GM12801 (cell line): Measurements from ENCODE around the gene SLFN11.

Experiments used
- TF ChIP-seq, protein P1 (sequence below): IDR thresholded peaks from one replicate; pipeline ENCODE4 v1.5.1; 2011; ENCODE audit warnings: control low read depth; ENCODE audit not compliant: insufficient read length; ENCODE audit errors: extremely low read depth

The SLFN11 gene

DNA sequence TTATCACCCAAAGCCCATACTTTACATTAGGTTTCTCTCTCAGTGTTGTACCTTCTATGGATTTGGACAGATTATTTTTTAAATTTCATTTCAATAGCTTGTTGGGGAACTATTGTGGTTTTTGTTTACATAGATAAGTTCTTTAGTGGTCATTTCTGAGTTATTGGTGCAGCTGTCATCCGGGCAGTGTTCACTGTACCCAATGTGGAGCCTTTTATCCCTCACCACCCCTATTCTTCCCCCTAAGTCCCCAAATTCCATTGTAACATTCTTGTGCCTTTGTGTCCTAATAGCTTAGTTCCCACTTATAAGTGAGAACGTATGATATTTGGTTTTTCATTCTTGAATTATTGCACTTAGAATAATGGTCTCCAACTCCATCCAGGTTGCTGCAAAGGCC lies 57.5 kb downstream of the SLFN11 start:
- TF ChIP-seq, protein P1, sequence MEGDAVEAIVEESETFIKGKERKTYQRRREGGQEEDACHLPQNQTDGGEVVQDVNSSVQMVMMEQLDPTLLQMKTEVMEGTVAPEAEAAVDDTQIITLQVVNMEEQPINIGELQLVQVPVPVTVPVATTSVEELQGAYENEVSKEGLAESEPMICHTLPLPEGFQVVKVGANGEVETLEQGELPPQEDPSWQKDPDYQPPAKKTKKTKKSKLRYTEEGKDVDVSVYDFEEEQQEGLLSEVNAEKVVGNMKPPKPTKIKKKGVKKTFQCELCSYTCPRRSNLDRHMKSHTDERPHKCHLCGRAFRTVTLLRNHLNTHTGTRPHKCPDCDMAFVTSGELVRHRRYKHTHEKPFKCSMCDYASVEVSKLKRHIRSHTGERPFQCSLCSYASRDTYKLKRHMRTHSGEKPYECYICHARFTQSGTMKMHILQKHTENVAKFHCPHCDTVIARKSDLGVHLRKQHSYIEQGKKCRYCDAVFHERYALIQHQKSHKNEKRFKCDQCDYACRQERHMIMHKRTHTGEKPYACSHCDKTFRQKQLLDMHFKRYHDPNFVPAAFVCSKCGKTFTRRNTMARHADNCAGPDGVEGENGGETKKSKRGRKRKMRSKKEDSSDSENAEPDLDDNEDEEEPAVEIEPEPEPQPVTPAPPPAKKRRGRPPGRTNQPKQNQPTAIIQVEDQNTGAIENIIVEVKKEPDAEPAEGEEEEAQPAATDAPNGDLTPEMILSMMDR = no peak

DNA sequence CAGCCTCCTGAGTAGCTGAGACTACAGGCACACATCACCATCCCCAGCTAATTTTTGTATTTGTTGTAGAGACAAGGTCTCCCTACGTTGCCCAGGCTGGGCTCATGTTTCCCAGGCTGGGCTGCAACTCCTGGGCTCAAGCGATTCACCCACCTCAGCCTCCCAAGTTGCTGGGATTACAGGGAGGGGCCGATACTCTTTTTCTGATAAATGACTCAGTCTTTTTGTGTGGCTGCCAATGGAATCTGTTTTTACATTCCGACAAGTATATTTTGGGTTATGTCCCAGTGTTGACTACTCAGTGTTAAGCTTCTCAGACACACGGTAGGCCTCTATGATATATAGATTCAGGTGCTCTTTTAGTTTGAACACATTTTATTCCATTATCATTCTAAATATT lies 58.1 kb downstream of the SLFN11 start:
- TF ChIP-seq, protein P1 = no peak

DNA sequence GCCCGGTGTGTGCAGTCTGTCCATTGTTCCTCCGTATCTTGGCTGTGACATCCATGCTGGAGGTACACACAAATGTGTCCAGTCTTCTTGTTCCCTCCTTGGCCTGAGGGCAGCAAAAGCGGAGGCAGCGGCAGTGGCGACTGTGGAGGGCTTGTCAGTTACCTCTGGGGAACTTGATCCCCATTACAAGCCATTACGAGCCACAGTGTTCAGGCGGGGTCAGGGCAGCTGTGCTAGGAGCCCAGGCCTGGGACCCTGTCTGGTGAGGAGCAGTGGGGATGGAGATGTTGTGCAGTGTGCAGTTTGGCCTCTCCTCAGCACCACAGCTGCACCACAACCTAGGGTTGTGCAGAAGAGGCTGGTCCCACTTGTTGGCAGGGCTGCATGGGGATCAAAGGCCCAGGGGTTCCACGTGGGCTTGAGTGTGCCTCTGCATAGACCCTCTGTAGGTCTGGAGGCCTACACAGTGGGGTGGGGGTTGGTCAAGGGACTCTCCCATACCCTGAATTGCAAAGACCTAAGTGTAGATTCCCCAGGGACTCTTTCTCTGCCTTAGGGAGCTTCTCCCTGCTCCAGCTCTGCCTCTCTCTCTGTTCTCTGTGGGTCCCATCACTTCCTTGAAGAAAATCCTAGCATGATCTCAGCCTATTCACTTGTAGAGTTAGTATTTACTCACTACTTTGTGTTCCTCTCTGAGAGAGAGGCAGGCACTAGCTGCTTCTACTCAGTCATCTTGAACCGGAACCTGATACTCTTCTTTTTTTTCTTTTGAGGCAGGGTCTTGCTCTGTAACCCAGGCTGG lies 58.8 kb downstream of the SLFN11 start:
- TF ChIP-seq, protein P1 = no peak

DNA sequence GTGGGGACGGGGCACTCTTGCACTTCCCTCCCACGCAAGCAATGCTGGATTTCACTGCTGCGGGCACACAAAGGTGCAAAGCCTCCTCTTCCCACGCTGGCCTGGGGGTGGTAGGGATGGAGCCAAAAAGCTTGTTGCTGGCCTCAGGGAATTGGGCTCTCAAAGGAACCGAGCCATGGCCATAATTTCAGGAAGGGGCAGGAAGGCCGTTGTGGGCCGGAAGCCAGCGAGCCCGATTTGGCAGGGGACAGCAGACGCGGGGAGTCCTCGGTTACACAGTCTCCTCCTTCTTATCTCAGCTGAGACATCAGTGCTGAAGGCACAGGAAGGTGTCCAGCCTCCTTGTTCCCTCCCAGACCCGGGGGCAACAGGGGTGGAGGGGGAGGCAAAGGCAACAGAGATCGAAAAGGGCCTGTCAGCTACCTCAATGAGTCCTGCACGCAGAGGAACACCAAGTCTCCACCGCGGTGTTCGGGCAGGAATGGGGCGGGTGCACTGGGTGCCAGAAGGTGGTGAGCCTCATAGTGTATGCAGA lies 59.5 kb downstream of the SLFN11 start:
- TF ChIP-seq, protein P1 = no peak

DNA sequence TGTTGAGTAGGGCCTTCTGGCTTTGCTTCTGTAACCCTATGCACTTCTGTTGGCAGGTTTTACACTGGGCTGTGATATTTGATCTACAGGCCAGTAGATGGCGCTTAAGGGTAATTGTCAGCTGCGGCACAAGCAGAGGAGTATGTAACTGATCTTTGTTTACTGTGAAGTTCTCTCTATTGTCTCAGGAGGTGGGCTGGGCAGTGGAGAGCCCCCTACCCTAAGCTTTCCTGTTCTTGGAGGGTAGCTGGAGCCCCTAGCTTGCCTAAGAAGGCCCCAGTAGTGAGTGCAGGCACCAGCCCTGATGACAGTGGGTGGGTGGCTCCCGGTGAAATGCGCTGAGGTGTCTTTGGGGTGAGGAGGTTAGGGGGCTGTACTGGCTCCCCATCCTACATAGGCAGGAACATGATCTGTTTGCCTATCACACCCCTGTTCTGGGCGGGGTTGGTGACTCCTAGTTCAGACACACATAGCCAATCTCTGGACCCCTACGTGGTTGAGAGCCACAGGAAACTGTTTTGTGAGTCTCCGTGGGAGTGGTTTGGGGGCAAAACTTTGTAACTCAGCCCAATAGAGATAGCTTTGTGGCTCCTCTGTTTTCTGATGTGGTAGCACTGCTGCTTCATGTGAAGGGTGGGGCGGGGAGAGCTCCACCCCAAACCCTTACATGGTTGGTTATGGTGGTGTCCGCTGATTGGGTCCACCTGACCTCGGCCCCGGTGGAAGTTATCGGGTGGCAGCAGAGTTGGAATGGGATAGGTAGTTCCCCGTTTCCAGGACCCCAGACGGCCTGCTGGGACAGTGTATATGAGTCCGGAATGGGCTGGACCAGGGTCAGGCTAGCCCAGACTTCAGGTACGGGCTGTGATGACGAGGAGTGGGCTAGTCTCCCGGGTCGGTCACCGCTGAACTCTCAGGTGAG lies 60.4 kb downstream of the SLFN11 start:
- TF ChIP-seq, protein P1 = no peak

DNA sequence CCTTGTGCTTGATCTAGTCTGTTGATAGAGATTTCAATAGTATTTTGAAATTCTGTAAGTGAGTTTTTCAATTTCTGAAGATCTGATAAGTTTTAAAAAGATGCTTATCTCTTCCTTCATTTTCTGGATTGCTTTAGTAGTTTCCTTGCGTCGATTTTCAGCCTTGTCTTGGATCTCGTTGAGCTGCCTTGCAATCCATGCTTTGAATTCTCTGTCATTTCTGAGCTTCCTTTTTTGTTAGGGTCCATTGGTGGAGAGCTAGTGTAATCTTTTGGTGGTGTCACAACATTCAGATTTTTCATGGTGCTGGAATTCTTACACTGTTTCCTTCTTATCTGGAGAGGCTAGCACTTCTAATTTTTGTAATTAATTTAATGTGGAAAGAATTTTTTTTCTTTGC lies 61.1 kb downstream of the SLFN11 start:
- TF ChIP-seq, protein P1 = no peak
